ENCODE data around the gene TSPAN4.

- TF ChIP-seq CTCF (IDR thresholded peaks at IDR 0.05 in 2 of 3, conservative IDR thresholded peaks at IDR 0.05 in 1 of 3; ENCODE audit: borderline replicate concordance in 1 of 3, insufficient read depth in 1 of 3, low read depth in 2 of 3, low read length in 2 of 3) (no peak), POLR2A (IDR thresholded peaks at IDR 0.05; ENCODE audit: borderline replicate concordance, extremely low read depth, insufficient read depth, insufficient read length) (no peak)
Observed at GRCh38 chr11:847876-848275, 5.2 kb downstream of the TSPAN4 start.

Measured in HCT116 (cell line).